ENCODE measurements around the gene ETS2.
A peak's percentile ranks its signal among the peaks of the same experiment; 100 is the strongest.

ETS2 gene

GRCh38 chr21:38805328-38806152 is at the start of gene ETS2:
TSS of gene ETS2 (plus strand) at chr21:38805929. CDS start at chr21:38810035, 4,106 bp downstream.
- DNase-seq = peak; percentile 76

DNA sequence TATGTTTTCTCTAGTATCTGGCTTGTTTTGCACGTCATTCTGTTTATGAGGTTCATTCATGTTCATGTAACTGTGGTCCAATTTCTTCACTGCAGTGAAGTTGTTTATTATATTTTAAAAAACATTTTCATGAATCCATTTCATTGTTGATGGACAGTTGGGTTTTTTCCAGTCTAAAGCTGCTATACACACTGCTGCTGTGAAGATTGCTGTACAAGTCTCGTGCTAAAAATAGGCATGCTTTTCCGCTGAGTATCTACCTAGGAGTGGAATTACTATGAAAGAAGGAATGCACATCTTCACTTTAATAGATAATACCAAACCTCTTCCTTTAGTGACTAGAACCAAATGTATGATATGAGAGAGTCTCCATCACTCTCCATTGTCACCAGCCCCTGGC is 49.0 kb upstream of the ETS2 start:
- DNase-seq = no peak

DNA sequence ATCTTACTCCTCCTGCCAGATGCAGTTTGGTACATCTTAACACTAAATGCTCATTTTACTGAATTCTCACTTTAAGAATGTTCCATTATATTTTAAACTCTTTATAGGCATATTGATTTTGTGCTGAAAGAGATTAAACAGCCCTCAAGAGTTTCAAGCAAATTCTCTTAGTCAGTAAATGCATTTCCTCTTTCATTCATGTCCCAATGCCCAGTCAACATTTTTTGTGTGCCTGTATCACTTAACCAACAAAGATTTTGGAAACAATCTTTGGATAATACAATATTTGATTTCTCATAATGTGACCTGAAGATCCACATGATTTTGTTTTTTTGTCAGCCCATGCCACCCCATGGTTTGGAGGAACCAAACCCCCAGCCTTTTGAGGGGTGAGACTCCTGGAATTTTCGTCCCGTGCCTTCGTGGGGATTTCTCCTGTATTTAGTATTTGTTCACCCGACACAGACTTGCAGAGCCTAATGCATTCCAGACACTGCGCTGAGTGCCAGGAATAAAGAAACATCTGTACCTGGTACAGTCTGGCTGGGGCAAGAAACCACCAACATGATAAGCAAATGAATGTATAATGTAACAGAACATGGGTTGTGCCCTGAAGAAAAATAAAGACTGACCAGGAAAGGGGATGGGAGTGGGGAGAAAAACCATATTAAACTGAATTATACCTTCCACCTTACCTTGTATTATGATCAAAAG is 47.1 kb upstream of the ETS2 start:
- DNase-seq = no peak

DNA sequence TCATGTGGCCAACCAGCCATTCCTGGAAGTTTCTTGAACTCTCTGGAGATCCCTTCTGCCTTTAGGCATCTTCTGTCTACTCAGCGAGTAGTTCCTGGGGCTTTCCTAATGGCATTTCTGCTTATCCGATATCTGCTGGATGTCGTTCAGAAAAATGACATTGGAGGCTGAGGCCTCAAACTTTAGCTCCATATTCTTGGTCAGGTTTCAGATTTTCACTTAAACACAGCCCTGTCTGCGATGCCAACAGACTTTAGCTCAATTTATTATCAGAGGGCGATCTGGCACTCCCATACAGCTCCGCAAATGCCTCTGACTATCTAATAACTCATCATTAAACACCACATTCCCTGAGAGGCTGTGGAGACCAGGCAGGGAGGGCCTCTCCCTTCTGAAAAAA is 46.3 kb upstream of the ETS2 start:
- DNase-seq = no peak

DNA sequence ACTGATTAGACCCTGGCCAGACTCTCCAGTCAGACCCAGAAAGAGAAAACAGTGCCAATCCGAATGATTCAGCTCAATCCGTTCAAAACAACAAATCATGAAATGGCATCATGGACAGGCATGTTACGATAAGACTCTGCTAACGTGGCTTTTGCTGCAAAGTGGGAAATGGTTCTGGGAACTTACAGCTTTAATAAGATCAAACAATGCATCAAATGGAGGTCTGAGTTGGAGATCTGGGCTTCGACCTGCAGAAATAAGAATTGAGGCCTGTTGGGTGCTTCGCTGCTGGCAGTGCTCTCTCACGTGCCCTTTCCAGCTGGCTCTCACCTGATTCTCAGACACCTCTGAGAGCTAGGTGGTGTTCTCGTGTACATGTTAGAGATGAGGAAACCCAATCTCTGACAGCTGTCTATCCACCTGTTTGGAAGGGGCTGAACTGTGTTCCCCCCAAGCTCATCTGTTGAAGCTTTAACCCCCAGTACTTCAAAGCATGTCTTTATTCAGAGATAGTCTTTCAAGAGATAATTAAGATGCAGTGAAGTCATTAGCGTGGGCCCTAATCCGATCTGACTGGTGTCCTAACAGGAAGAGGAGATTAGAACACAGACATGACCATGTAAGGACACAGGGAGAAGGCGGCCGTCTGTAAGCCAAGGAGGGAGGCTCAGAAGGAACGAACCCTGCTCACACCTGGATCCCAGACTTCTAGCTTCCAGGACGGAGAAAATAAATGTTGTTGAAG is 45.5 kb upstream of the ETS2 start:
- DNase-seq = no peak

GRCh38 chr21:38760762-38761155 is 45.0 kb upstream of the ETS2 start:
- DNase-seq = no peak

DNA sequence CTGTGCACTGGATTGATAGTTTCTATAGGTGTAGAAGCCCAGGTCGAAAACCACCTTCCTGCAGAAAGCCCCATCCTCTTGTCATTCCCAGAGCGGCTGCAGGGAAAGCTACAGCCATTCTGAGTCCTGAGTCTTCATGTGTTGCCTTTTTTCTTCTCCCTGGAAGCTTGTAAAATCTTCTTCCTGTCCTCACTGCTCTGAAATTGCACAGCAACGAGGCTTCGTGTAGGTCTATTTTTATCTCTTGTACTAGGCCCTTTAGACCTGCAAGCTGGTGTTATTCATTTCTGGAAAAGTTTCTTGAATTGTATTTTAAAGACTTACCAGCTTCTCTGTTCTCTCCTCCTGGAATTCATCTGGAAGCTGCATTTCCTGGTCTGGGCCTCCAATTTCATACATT is 44.2 kb upstream of the ETS2 start:
- DNase-seq = no peak

DNA sequence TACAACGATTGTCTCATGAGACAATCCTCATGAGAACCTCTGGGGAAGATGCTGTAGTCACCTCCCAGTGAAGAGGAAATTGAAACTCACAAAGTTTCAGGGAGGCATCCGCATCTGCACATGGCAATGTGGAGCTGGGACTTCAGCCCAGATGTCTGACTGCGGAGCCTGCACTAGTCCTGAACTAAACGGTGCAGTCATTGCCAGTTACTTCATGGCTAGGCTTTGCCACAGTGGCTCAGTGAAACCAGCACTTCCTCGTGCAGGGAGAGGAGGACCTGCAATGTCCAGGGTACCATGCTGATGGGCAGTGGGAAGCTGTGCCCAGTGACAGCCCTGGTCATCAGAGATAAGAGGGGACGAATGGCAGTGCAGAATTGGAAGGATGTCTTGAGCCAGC is 40.7 kb upstream of the ETS2 start:
- DNase-seq = no peak

GRCh38 chr21:38766987-38767722 is 38.6 kb upstream of the ETS2 start:
- DNase-seq = peak; percentile 69

GRCh38 chr21:38768471-38769063 is 37.2 kb upstream of the ETS2 start:
- DNase-seq = peak; percentile 58

- no peak for DNase-seq
Measured at GRCh38 chr21:38769191-38769780, 36.4 kb upstream of the ETS2 start.

DNA sequence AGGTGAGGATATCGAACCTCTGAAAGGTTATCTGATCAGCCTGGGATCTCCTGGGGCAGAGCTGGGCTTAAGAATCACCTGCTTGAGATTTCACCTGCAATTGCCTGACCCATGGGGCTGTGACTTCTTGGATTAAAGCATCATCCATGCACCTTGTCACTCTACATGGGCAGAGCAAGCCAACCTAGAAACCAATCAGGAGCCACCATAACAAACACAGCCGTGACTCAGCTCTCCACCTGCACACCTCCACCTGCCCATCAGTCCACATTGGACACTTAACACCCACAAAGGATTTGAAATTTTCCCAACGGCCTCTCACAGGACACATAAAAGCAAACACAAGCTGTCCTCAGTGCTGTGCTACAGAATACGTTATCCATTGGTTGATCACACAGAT is 35.1 kb upstream of the ETS2 start:
- DNase-seq = no peak

DNA sequence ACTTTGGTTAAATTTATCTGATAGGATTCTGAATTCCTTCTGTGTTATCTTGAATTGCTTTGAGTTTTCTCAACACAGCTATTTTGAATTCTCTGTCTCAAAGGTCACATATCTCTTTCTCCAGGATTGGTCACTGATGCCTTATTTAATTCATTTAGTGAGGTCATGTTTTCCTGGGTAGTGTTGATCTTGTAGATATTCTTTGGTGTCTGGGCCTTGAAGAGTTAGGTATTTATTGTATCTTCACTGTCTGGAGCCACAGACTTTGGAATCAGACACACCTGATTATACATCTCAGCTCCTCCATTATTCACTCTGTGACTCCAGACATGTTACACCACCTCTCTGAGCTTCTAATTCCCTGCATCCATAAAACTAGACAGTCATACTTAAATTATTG is 34.2 kb upstream of the ETS2 start:
- DNase-seq = no peak

GRCh38 chr21:38772646-38773045 is 33.1 kb upstream of the ETS2 start:
- DNase-seq = no peak

DNA sequence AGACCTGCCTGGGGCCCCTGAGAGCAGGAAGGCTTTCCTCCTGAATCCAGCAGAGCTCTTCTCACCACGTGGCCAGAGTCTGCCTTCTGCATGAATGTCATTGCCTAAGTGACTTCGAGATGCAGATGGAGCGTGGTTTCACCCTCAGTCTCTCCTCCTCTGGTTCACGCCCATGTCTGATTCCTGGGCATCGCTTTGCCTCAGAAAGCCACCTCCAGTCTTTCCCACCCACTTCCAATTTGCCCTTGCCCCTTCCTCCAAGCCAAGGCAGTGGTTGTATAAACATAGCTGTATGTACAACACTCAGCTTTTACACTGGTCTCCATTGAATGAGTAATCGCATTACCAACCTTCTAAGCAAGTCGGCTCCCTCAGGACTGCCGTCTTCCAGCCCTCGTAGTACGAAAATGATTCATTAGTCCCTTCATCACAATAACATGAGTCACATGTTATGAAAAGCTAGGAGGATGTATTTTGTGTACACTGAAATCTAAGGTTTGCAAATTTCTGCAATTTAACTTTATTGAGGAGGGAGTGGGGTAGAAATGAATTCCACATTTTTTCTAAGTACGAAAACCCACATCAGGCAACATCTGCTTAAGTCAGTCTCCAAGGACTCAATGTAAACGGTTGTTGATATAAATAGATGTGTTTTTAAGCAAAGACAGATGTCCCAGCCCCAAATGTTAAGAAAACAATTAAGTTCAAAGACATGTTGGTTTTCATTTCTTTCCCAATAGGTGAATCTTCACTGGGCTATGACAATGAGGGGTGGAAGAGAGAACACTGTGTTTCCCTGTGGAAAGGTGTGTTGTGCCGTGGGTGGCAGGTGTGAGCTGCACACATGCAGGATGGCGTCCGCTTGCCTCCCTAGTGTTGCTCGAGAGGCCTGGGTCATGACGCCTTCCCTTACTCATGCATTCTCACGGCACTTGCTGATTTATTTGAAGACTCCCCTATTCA is 32.3 kb upstream of the ETS2 start:
- DNase-seq = peak; percentile 22

DNA sequence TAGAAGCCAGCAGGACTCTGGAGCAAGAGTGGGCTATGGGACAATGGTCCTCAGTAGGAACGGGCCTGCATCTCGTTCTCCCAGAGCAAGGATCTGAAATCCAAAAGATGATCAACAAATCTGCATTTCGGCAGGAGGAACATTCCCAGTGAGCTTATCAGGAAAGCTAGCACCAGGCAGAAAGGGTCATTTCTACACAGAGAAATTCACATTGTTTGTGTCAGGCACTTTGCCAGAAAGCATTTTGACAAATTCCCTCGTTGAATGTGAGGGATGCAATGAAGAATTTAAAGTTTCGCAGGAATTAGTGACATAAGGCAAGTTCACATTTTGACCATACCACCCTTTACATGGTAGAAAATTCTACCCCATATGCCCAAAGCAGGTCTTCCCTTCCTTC is 31.6 kb upstream of the ETS2 start:
- no peak for DNase-seq

- DNase-seq = no peak
Measured at GRCh38 chr21:38774586-38775285, 31.0 kb upstream of the ETS2 start.

DNA sequence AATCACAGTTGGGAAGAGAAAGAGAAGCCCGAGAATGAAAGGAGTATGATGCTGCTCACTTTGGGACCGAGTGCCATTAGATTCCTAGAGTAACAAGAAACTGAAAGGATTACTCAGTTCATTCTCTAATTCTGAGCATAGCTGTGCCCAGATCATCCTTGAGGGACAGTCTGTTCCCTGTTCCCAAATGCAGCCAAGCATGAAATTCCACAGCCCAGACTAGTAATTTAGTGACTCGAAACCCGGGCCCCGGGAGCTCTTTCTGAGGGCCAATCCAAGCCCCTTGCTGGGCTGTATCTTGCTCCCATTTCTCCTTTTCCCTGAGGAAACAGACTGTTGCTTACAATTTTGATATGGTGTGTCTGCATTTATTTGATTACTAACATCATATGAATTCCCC is 30.0 kb upstream of the ETS2 start:
- no peak for DNase-seq

DNA sequence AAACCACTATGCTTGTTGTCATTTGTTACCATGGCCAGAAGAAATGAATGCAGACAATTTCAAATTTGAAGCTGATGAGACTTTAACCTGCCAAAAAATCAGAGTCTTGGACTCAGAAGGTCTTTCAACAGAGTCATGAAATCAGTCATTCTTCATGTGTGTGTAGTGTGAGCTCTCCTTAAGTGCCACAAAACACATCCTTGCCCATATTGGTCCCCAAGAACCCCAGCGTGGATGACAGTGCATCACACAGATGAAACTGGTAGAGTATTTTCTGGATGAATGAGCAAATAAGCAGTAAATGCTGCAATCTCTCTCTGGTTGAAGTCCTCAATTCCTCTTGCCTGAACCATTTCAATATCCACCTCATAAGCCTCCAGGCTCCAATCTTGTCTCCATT is 28.7 kb upstream of the ETS2 start:
- DNase-seq = no peak

DNA sequence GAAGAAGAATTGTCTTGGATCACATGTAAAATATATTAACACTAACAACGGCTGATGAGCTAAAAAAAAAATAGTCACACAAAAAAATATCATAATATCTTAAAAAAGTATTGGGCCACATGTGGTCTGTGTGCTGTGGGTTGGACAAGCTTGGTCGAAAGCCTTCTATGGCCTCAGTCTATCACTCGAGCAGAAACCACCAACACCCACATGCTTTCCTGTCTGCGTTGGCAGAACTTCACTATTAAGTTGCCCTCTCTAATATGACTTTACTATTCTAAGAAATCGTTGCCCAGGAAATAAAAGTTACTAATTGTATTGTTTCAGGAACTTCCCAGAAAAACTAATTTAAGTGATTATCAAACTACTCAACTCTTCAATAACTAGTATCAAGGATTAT is 28.2 kb upstream of the ETS2 start:
- peak; percentile 13 for DNase-seq

All from stimulated activated naive CD4-positive, alpha-beta T cell treated with Interleukin-2 at 50 U/mL for 16 hours (primary cell).